ENCODE results near the gene LHX4. TPM values are rescaled to one million over a fixed set of nuclear protein-coding genes. Genes with fewer than 3 reads are reported as not detected.

Gene LHX4
- total and polyA plus RNA-seq, 7 donors: 0.44 to 0.92 (median 0.60) TPM; not detected in 4

GRCh38 chr1:180237869-180238476 is 7.9 kb downstream of the LHX4 start:
- intact Hi-C loops (cut with DNase I): no loop called here

GRCh38 chr1:180238675-180239074 is 8.6 kb downstream of the LHX4 start:
- TF ChIP-seq POLR2AphosphoS5 (IDR thresholded peaks at IDR 0.05): no peak
- no peak for TF ChIP-seq EP300 (IDR thresholded peaks at IDR 0.05)
- TF ChIP-seq, protein P1, sequence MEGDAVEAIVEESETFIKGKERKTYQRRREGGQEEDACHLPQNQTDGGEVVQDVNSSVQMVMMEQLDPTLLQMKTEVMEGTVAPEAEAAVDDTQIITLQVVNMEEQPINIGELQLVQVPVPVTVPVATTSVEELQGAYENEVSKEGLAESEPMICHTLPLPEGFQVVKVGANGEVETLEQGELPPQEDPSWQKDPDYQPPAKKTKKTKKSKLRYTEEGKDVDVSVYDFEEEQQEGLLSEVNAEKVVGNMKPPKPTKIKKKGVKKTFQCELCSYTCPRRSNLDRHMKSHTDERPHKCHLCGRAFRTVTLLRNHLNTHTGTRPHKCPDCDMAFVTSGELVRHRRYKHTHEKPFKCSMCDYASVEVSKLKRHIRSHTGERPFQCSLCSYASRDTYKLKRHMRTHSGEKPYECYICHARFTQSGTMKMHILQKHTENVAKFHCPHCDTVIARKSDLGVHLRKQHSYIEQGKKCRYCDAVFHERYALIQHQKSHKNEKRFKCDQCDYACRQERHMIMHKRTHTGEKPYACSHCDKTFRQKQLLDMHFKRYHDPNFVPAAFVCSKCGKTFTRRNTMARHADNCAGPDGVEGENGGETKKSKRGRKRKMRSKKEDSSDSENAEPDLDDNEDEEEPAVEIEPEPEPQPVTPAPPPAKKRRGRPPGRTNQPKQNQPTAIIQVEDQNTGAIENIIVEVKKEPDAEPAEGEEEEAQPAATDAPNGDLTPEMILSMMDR (IDR thresholded peaks at IDR 0.05): no peak
- no peak for TF ChIP-seq POLR2A (IDR thresholded peaks at IDR 0.05)
- no peaks in the 10 kb centered on the region for H3K36me3 ChIP-seq
- H3K4me3 ChIP-seq: no peak overlapping the region
- no peak overlapping the region for H3K27ac ChIP-seq
- peaks cover 68 to 97% (median 85%) of the 10 kb centered on the region in 3 donors for H3K27me3 ChIP-seq
- peak; percentile 30 for DNase-seq
- peaks cover 0 to 22% (median 21%) of the 10 kb centered on the region in 4 donors for H3K4me1 ChIP-seq
- H3K9me3 ChIP-seq: no peaks in the 10 kb centered on the region
- intact Hi-C loops (cut with DNase I): no loop called here
- 19 to 24% methylated on average over 7 of the region's 7 CpGs for WGBS, 2 donors

More at GRCh38 chr1:180237869-180238476, 7.9 kb downstream of the LHX4 start:
- peaks cover 75 to 100% (median 92%) of the 10 kb centered on the region in 3 donors for H3K27me3 ChIP-seq
- no peaks in the 10 kb centered on the region for H3K36me3 ChIP-seq
- H3K4me3 ChIP-seq: no peak overlapping the region
- no peak overlapping the region for H3K27ac ChIP-seq
- DNase-seq: no peak
- peaks cover 0 to 29% (median 26%) of the 10 kb centered on the region in 4 donors for H3K4me1 ChIP-seq
- no peaks in the 10 kb centered on the region for H3K9me3 ChIP-seq
- 13 to 14% methylated on average over 7 of the region's 7 CpGs for WGBS, 2 donors
- TF ChIP-seq EP300 (IDR thresholded peaks at IDR 0.05): no peak
- TF ChIP-seq, protein P1 (IDR thresholded peaks at IDR 0.05): no peak
- TF ChIP-seq POLR2A (IDR thresholded peaks at IDR 0.05): no peak
- peak in 1 of 4 donors; percentile 15 for TF ChIP-seq POLR2AphosphoS5 (IDR thresholded peaks at IDR 0.05)

DNA sequence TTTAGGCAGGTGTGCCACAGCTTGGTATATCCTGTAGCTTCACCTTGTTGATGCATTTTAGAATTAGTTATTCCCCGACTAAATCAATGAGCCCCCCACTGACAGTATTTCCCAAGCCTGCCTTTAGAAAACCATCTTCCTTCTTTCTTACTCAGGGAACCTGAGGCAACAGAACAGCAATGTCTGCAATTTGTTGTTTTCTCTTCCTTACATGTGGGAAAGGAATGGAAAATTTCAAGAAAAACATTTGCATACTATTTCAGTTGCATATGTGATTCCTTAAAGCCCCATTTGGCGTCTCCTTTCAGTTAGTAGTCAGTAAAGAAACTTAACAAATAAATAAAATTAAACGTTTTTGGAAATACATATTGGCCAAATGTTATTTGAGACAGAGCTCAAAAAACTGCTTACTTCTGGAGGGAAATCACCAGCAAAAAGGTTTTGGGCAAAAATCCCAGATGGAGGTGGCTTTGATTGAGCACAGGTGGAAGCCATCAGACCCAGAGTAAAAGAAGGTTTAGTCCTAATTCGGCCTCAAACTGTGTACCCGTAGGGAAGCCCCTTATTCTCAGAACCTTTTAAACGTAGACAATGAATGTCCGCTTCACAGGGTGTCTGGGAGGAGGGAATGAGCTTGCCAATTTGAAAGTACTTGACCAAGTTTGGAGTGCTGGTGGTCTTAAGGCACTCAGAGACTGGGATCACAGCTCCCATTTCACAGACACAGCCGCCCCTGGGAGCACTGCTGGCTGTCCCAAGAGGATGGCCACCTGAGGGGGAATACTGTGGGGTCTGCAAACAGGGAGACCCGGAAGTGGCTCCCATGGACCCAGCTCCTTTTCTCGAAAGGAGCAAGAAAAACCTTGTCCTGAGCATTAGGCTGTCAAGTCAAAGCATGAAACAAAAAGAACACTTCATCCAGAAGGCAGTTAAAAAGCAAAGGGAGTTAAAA is 9.4 kb downstream of the LHX4 start:
- Histone ChIP-seq H3K4me1 (peaks cover 0 to 18% (median 16%) of the 10 kb centered on the region in 4 donors), H3K27me3 (peaks cover 62 to 92% (median 79%) of the 10 kb centered on the region in 3 donors), H3K36me3 (no peaks in the 10 kb centered on the region), H3K27ac (no peak overlapping the region), H3K9me3 (no peaks in the 10 kb centered on the region), H3K4me3 (no peak overlapping the region)
- DNase-seq: peak; percentile 5
- intact Hi-C loops (cut with DNase I): no loop called here
- no peak for TF ChIP-seq EP300 (IDR thresholded peaks at IDR 0.05)
- no peak for TF ChIP-seq POLR2A (IDR thresholded peaks at IDR 0.05)
- TF ChIP-seq POLR2AphosphoS5 (IDR thresholded peaks at IDR 0.05): no peak
- TF ChIP-seq, protein P1 (IDR thresholded peaks at IDR 0.05): no peak
- WGBS, 2 donors: 14 to 21% methylated on average over 10 of the region's 10 CpGs

DNA sequence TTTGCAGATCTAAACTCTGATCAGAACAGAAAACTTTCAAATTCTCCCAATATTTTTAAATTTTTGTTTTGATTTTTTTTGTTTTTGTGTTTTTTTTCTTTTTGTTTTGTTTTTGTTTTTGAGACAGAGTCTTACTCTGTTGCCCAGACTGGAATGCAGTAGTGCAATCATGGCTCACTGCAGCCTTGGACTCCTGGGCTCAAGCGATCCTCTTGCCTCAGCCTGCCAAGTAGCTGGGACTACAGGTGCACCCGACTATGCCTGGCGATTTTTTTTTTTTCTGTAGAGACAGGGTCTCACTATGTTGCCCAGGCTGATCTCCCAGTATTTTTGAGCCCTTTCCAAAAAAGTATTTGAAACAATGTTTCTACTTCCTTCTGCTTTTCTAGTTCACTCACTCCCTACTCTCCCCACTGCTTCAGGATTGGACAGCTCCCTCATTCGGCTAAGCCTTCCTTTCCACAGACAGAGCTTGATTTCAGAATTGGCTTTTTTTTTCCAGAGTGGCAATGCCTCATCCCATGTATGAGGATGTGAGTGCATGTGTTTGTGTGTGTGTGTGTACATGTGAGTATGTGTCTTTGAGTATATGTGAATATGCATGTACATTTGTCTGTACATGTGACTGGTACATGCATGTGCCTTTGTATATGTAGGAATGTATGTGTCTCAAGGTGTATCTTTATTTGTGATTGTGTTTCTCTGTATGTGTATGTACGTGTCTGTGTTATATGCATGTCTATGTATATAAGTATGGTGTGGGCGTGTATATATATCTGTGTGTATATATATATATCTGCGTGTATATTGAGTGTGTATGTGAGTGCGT is 11.9 kb downstream of the LHX4 start:
- Histone ChIP-seq H3K4me3 (no peak overlapping the region), H3K27me3 (peaks cover 40 to 74% (median 57%) of the 10 kb centered on the region in 3 donors), H3K4me1 (no peaks in the 10 kb centered on the region), H3K27ac (no peak overlapping the region), H3K36me3 (no peaks in the 10 kb centered on the region), H3K9me3 (no peaks in the 10 kb centered on the region)
- TF ChIP-seq POLR2AphosphoS5 (IDR thresholded peaks at IDR 0.05): no peak
- TF ChIP-seq, protein P1 (IDR thresholded peaks at IDR 0.05): no peak
- no peak for TF ChIP-seq EP300 (IDR thresholded peaks at IDR 0.05)
- no peak for TF ChIP-seq POLR2A (IDR thresholded peaks at IDR 0.05)
- 62 to 77% methylated on average over 8 of the region's 8 CpGs for WGBS, 2 donors
- intact Hi-C loops (cut with DNase I): no loop called here
- DNase-seq: no peak
